Ascending aorta (tissue), 2 donors: ENCODE data around the gene C3orf85. TPM values are rescaled to one million over a fixed set of nuclear protein-coding genes. Genes with fewer than 3 reads are reported as not detected.

ENCODE experiments used
- DNase-seq, 2 donors: peaks; one replicate each; pipeline ENCODE4 v3.0.0-alpha.2; 2019; ENCODE audit warnings: low spot score in 2 of 2
- H3K27ac ChIP-seq, 2 donors: fragments of 200-600 bp; sonication (generic); one replicate each; pipeline ENCODE4 v1.5.1; 2016 to 2017; ENCODE audit warnings: mild to moderate bottlenecking in 1 of 2
- H3K27me3 ChIP-seq: fragments of 200-600 bp; sonication (generic); one replicate; pipeline ENCODE4 v1.5.1; 2017
- H3K36me3 ChIP-seq, 2 donors: fragments of 200-600 bp; sonication (generic); one replicate each; pipeline ENCODE4 v1.5.1; 2016
- H3K4me1 ChIP-seq, 2 donors: fragments of 200-600 bp; sonication (generic); one replicate each; pipeline ENCODE4 v1.5.1; 2016 to 2017; ENCODE audit warnings: mild to moderate bottlenecking in 1 of 2
- H3K4me3 ChIP-seq, 2 donors: fragments of 200-600 bp; sonication (generic); one replicate each; pipeline ENCODE4 v1.5.1; 2016 to 2017; ENCODE audit warnings: mild to moderate bottlenecking in 1 of 2
- H3K9me3 ChIP-seq, 2 donors: fragments of 200-600 bp; sonication (generic); one replicate each; pipeline ENCODE4 v1.5.1; 2016
- CTCF ChIP-seq, 3 experiments: fragments of 200-600 bp in 2 of 3; fragments of 450-650 bp in 1 of 3; sonication (generic) in 2 of 3; IDR thresholded peaks; one replicate each; pipeline ENCODE4 v1.5.1; 2016 to 2019; ENCODE audit warnings: antibody characterized with exemption in 3 of 3, mild to moderate bottlenecking in 1 of 3, moderate library complexity in 1 of 3
- intact Hi-C: fragments of 100-400 bp; cut with DNase I; formaldehyde crosslinking; loops from one replicate; pipeline ENCODE4 v1.15.1; 2023
- total RNA-seq: library from RNA; depleted of rRNA; stranded (reverse); fragments of >200 nt; gene quantifications from one replicate; pipeline ENCODE4 v1.1.0, GENCODE V29; 2016

Gene C3orf85
- total RNA-seq, 1 donor from 2014 or later: not detected

DNA sequence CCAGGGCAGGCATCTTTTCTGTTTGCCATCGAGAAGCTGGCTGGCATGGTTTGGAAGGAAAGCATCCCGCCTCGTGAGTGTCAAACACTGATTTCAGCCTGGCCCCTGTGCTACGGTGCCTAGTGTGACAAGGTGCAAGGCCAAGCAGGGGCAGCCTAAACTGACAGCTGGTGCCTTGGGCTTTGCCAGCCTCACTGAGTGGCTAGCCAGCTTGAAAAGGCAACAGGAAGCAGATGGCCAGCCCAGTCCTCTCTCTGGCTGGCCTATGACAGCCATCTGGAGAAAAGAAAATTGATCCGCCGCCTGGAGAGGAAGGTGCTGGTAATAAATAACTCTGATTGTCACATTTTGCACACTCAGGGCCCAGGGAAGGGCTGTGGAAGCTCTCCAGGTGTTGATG is 52.2 kb downstream of the C3orf85 start:
- H3K27ac ChIP-seq: no peak overlapping the region
- no peaks in the 10 kb centered on the region for H3K27me3 ChIP-seq
- no peaks in the 10 kb centered on the region for H3K9me3 ChIP-seq
- TF ChIP-seq CTCF (IDR thresholded peaks at IDR 0.05): no peak
- no peaks in the 10 kb centered on the region for H3K36me3 ChIP-seq
- no peak for DNase-seq
- no peak overlapping the region for H3K4me3 ChIP-seq
- intact Hi-C loops: no loop called here
- H3K4me1 ChIP-seq: no peaks in the 10 kb centered on the region

- no peaks in the 10 kb centered on the region for H3K27me3 ChIP-seq
- no peaks in the 10 kb centered on the region for H3K9me3 ChIP-seq
- TF ChIP-seq CTCF (IDR thresholded peaks at IDR 0.05): no peak
- H3K36me3 ChIP-seq: no peaks in the 10 kb centered on the region
- no peak overlapping the region for H3K27ac ChIP-seq
- H3K4me3 ChIP-seq: no peak overlapping the region
- no peak for DNase-seq
- intact Hi-C loops: no loop called here
- H3K4me1 ChIP-seq: no peaks in the 10 kb centered on the region
These were observed 54.9 kb downstream of the C3orf85 start for GRCh38 chr3:109191421-109191820.

GRCh38 chr3:109195815-109196214 is 59.3 kb downstream of the C3orf85 start:
- no peak for DNase-seq
- H3K36me3 ChIP-seq: no peaks in the 10 kb centered on the region
- no peaks in the 10 kb centered on the region for H3K9me3 ChIP-seq
- H3K4me3 ChIP-seq: no peak overlapping the region
- no peaks in the 10 kb centered on the region for H3K4me1 ChIP-seq
- TF ChIP-seq CTCF (IDR thresholded peaks at IDR 0.05): no peak
- H3K27ac ChIP-seq: no peak overlapping the region
- H3K27me3 ChIP-seq: no peaks in the 10 kb centered on the region
- intact Hi-C loops: no loop called here

Other genes with a start within 250 kb of the C3orf85 start
- not detected for gene GUCA1C, start 182.8 kb upstream of the C3orf85 start, total RNA-seq
- gene MORC1, start 18.6 kb upstream of the C3orf85 start, total RNA-seq: not detected
- not detected for gene DPPA2, start 179.8 kb downstream of the C3orf85 start, total RNA-seq
- gene DPPA4, start 200.8 kb downstream of the C3orf85 start, total RNA-seq: not detected